Duodenal mucosa (tissue), 2 donors: ENCODE measurements around the gene RPUSD4.
A peak's percentile ranks its signal among the peaks of the same experiment; 100 is the strongest.
"Not testable (repeated sequence)": the region's sequence is repeated elsewhere in the genome, so short reads cannot be mapped to it uniquely, and the experiment has no call there.

Experiments used
- H3K27ac ChIP-seq: one replicate; pipeline ENCODE4 v1.7.0; 2013; ENCODE audit warnings: low read depth, low read length
- H3K27me3 ChIP-seq, 2 donors: one replicate each; pipeline ENCODE4 v1.7.0; 2013; ENCODE audit warnings: low read length in 2 of 2, control low read depth in 1 of 2; ENCODE audit not compliant: insufficient read depth in 2 of 2, control insufficient read depth in 1 of 2
- H3K36me3 ChIP-seq, 2 donors: one replicate each; pipeline ENCODE4 v1.7.0; 2013; ENCODE audit warnings: low read length in 2 of 2, control low read depth in 1 of 2; ENCODE audit not compliant: insufficient read depth in 2 of 2, control insufficient read depth in 1 of 2
- H3K4me1 ChIP-seq, 2 donors: one replicate each; pipeline ENCODE4 v1.7.0; 2013; ENCODE audit warnings: low read length in 2 of 2, control low read depth in 1 of 2; ENCODE audit not compliant: insufficient read depth in 2 of 2, control insufficient read depth in 1 of 2
- H3K4me3 ChIP-seq, 2 donors: one replicate each; pipeline ENCODE4 v1.7.0; 2013; ENCODE audit warnings: low read length in 2 of 2, low read depth in 1 of 2
- H3K9ac ChIP-seq, 2 donors: one replicate each; pipeline ENCODE4 v1.7.0; 2013; ENCODE audit warnings: low read length in 2 of 2, low read depth in 1 of 2
- H3K9me3 ChIP-seq, 2 donors: one replicate each; pipeline ENCODE4 v1.7.0; 2013; ENCODE audit warnings: low read length in 2 of 2, control low read depth in 1 of 2; ENCODE audit not compliant: control insufficient read depth in 1 of 2

The RPUSD4 gene

GRCh38 chr11:126211236-126212088 lies at the start of gene RPUSD4, which contains the start of gene FAM118B:
RPUSD4 (minus strand) TSS chr11:126211650; CDS start chr11:126211638, 12 bp downstream.
FAM118B (plus strand) TSS chr11:126211782; CDS start chr11:126235002, 23,220 bp downstream.
- no peak within 1 kb of the TSS for H3K27ac ChIP-seq
- no peaks in the 10 kb centered on the region for H3K27me3 ChIP-seq
- H3K9ac ChIP-seq, result peak within 1 kb of the TSS; percentile 73 to 97
- no peaks in the 10 kb centered on the region for H3K9me3 ChIP-seq
- peaks cover 28 to 34% of the 10 kb centered on the region in 2 donors for H3K4me1 ChIP-seq
- peaks cover 2 to 17% of the 10 kb centered on the region in 2 donors for H3K36me3 ChIP-seq
- H3K4me3 ChIP-seq, result peak within 1 kb of the TSS; percentile 94 to 98

- Histone ChIP-seq H3K36me3 (peaks cover 31 to 66% of the 10 kb centered on the region in 2 donors), H3K9ac (no peak overlapping the region), H3K27ac (no peak overlapping the region), H3K9me3 (no peaks in the 10 kb centered on the region), H3K27me3 (no peaks in the 10 kb centered on the region), H3K4me1 (no peaks in the 10 kb centered on the region), H3K4me3 (no peak overlapping the region)
These were observed 46.3 kb upstream of the RPUSD4 start for GRCh38 chr11:126257764-126258163.

GRCh38 chr11:126257144-126257543 lies 45.7 kb upstream of the RPUSD4 start:
- Histone ChIP-seq H3K36me3 (peaks cover 30 to 65% of the 10 kb centered on the region in 2 donors), H3K9ac (no peak overlapping the region), H3K4me1 (no peaks in the 10 kb centered on the region), H3K9me3 (no peaks in the 10 kb centered on the region), H3K27me3 (no peaks in the 10 kb centered on the region), H3K4me3 (no peak overlapping the region), H3K27ac (no peak overlapping the region)

GRCh38 chr11:126256216-126256615 lies 44.8 kb upstream of the RPUSD4 start:
- no peaks in the 10 kb centered on the region for H3K27me3 ChIP-seq
- H3K36me3 ChIP-seq, result peaks cover 30 to 58% of the 10 kb centered on the region in 2 donors
- no peak overlapping the region for H3K27ac ChIP-seq
- no peaks in the 10 kb centered on the region for H3K4me1 ChIP-seq
- no peak overlapping the region for H3K4me3 ChIP-seq
- no peak overlapping the region for H3K9ac ChIP-seq
- no peaks in the 10 kb centered on the region for H3K9me3 ChIP-seq

- H3K9me3 ChIP-seq, H3K4me1 ChIP-seq, H3K27ac ChIP-seq, H3K27me3 ChIP-seq, H3K4me3 ChIP-seq, H3K9ac ChIP-seq: not testable (repeated sequence)
- H3K36me3 ChIP-seq, result peaks cover 29 to 51% of the 10 kb centered on the region in 2 donors
These were observed 44.1 kb upstream of the RPUSD4 start for GRCh38 chr11:126255507-126255906.

GRCh38 chr11:126254819-126255218 lies 43.4 kb upstream of the RPUSD4 start:
- Histone ChIP-seq H3K9me3 (no peaks in the 10 kb centered on the region), H3K27ac (no peak overlapping the region), H3K27me3 (no peaks in the 10 kb centered on the region), H3K4me1 (no peaks in the 10 kb centered on the region), H3K36me3 (peaks cover 29 to 51% of the 10 kb centered on the region in 2 donors), H3K4me3 (no peak overlapping the region), H3K9ac (no peak overlapping the region)

- Histone ChIP-seq H3K27ac (no peak overlapping the region), H3K36me3 (peaks cover 27 to 60% of the 10 kb centered on the region in 2 donors), H3K4me3 (no peak overlapping the region), H3K27me3 (no peaks in the 10 kb centered on the region), H3K9me3 (no peaks in the 10 kb centered on the region), H3K4me1 (no peaks in the 10 kb centered on the region), H3K9ac (no peak overlapping the region)
These were observed 41.8 kb upstream of the RPUSD4 start for GRCh38 chr11:126253265-126253664.

GRCh38 chr11:126246636-126247035 lies 35.2 kb upstream of the RPUSD4 start:
- Histone ChIP-seq H3K9ac (no peak overlapping the region), H3K27me3 (no peaks in the 10 kb centered on the region), H3K36me3 (peaks cover 23 to 47% of the 10 kb centered on the region in 2 donors), H3K4me1 (no peaks in the 10 kb centered on the region), H3K9me3 (no peaks in the 10 kb centered on the region), H3K4me3 (no peak overlapping the region), H3K27ac (no peak overlapping the region)

GRCh38 chr11:126233391-126233790 lies 21.9 kb upstream of the RPUSD4 start:
- Histone ChIP-seq H3K27ac (no peak overlapping the region), H3K4me1 (peaks cover 7 to 13% of the 10 kb centered on the region in 2 donors), H3K4me3 (no peak overlapping the region), H3K36me3 (peaks cover 2 to 29% of the 10 kb centered on the region in 2 donors), H3K9me3 (no peaks in the 10 kb centered on the region), H3K9ac (no peak overlapping the region), H3K27me3 (no peaks in the 10 kb centered on the region)

GRCh38 chr11:126232683-126233082 lies 21.2 kb upstream of the RPUSD4 start:
- Histone ChIP-seq H3K27ac (no peak overlapping the region), H3K36me3 (peaks cover 0 to 26% of the 10 kb centered on the region in 2 donors), H3K27me3 (no peaks in the 10 kb centered on the region), H3K4me1 (peaks cover 7 to 13% of the 10 kb centered on the region in 2 donors), H3K9ac (no peak overlapping the region), H3K4me3 (no peak overlapping the region), H3K9me3 (no peaks in the 10 kb centered on the region)
